ENCODE data around the gene ST8SIA6. TPM values are rescaled to one million over a fixed set of nuclear protein-coding genes. Genes with fewer than 3 reads are reported as not detected.

ST8SIA6 gene
- total RNA-seq, 3 donors from 2014 or later (not counting 1 experiment from before 2014, with no cell fraction given): 12.2 to 19.7 (median 12.5) TPM

- no peak overlapping the region for H3K4me3 Mint-ChIP-seq
- 86% methylated on average over 3 of the region's 3 CpGs for WGBS (ENCODE audit: insufficient coverage)
Measured at GRCh38 chr10:17343118-17343517, 111.3 kb downstream of the ST8SIA6 start.

GRCh38 chr10:17340144-17340829, 114.1 kb downstream of the ST8SIA6 start:
- intact Hi-C loops (cut with micrococcal nuclease): no loop called here

More at GRCh38 chr10:17343118-17343517, 111.3 kb downstream of the ST8SIA6 start:
- Histone ChIP-seq H3K4me3 (ENCODE audit: low read length) (no peak overlapping the region), H3K27me3 (ENCODE audit: control insufficient read depth, insufficient read depth, low read length) (no peaks in the 10 kb centered on the region), H3K4me1 (ENCODE audit: control insufficient read depth, insufficient read depth, low read length) (no peaks in the 10 kb centered on the region), H3K36me3 (ENCODE audit: control insufficient read depth, insufficient read depth, low read length) (no peaks in the 10 kb centered on the region), H3K27ac (ENCODE audit: low read length) (no peak overlapping the region), H3K9me3 (ENCODE audit: control insufficient read depth, insufficient read depth, low read length) (peaks cover 15% of the 10 kb centered on the region)
- Mint-ChIP-seq H3K4me1 (no peaks in the 10 kb centered on the region), H3K9me3 (peaks cover 4 to 5% of the 10 kb centered on the region in 2 donors), H3K27ac (no peak overlapping the region), H3K27me3 (ENCODE audit: low read depth in 2 of 2) (no peaks in the 10 kb centered on the region), H3K36me3 (peaks cover 18% of the 10 kb centered on the region)
- intact Hi-C loops (cut with micrococcal nuclease): no loop called here
- TF ChIP-seq CTCF (IDR thresholded peaks at IDR 0.05): no peak
- no peak for ATAC-seq
- no peak for DNase-seq

GRCh38 chr10:17335065-17335464, 119.3 kb downstream of the ST8SIA6 start:
- H3K4me3 Mint-ChIP-seq: no peak overlapping the region
- peaks cover 2% of the 10 kb centered on the region for H3K9me3 ChIP-seq (ENCODE audit: control insufficient read depth, insufficient read depth, low read length)
- intact Hi-C loops (cut with micrococcal nuclease): no loop called here
- DNase-seq: no peak
- no peaks in the 10 kb centered on the region for H3K36me3 ChIP-seq (ENCODE audit: control insufficient read depth, insufficient read depth, low read length)
- no peak overlapping the region for H3K4me3 ChIP-seq (ENCODE audit: low read length)
- ATAC-seq: no peak
- WGBS (ENCODE audit: insufficient coverage): no CpG with 5 or more reads among the region's 2 CpGs
- no peak for TF ChIP-seq CTCF (IDR thresholded peaks at IDR 0.05)
- H3K27me3 ChIP-seq (ENCODE audit: control insufficient read depth, insufficient read depth, low read length): no peaks in the 10 kb centered on the region
- no peaks in the 10 kb centered on the region for H3K4me1 ChIP-seq (ENCODE audit: control insufficient read depth, insufficient read depth, low read length)
- no peaks in the 10 kb centered on the region for H3K27me3 Mint-ChIP-seq (ENCODE audit: low read depth in 2 of 2)
- no peak overlapping the region for H3K27ac ChIP-seq (ENCODE audit: low read length)
- no peak overlapping the region for H3K27ac Mint-ChIP-seq
- H3K4me1 Mint-ChIP-seq: peaks cover 0 to 4% of the 10 kb centered on the region in 2 donors
- peaks cover under 1 to 2% of the 10 kb centered on the region in 2 donors for H3K9me3 Mint-ChIP-seq
- H3K36me3 Mint-ChIP-seq: peaks cover 4% of the 10 kb centered on the region

More at GRCh38 chr10:17340144-17340829, 114.1 kb downstream of the ST8SIA6 start:
- ATAC-seq (no peak), DNase-seq (no peak)
- Mint-ChIP-seq H3K36me3 (peaks cover 18% of the 10 kb centered on the region), H3K27me3 (ENCODE audit: low read depth in 2 of 2) (no peaks in the 10 kb centered on the region), H3K27ac (no peak overlapping the region), H3K4me1 (no peaks in the 10 kb centered on the region), H3K9me3 (peaks cover 4 to 5% of the 10 kb centered on the region in 2 donors), H3K4me3 (no peak overlapping the region)
- Histone ChIP-seq H3K36me3 (ENCODE audit: control insufficient read depth, insufficient read depth, low read length) (no peaks in the 10 kb centered on the region), H3K27ac (ENCODE audit: low read length) (no peak overlapping the region), H3K4me1 (ENCODE audit: control insufficient read depth, insufficient read depth, low read length) (no peaks in the 10 kb centered on the region), H3K4me3 (ENCODE audit: low read length) (no peak overlapping the region), H3K9me3 (ENCODE audit: control insufficient read depth, insufficient read depth, low read length) (peaks cover 15% of the 10 kb centered on the region), H3K27me3 (ENCODE audit: control insufficient read depth, insufficient read depth, low read length) (no peaks in the 10 kb centered on the region)
- 90% methylated on average over 12 of the region's 13 CpGs for WGBS (ENCODE audit: insufficient coverage)
- TF ChIP-seq CTCF (IDR thresholded peaks at IDR 0.05): no peak

DNA sequence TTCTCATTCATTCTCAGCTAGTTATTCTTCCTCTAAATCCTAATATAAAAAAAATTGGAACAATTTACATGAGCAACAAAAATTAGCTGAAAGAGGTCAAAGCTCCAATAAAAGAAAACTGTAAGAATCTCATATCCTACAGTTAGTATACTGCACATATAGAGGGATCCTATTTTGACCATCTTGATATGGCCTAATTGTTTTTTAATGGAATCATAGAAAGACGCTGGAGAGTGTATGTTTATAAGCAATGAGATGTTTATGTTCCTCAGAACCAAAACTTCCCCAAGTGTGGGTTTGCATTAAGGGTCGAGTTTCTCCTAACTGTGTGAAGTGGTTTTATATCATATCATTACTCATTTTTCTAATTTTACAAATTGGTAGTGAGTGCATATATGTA, 123.9 kb downstream of the ST8SIA6 start:
- H3K4me1 Mint-ChIP-seq: peaks cover 0 to 4% of the 10 kb centered on the region in 2 donors
- WGBS (ENCODE audit: insufficient coverage): no CpG with 5 or more reads among the region's 2 CpGs
- H3K27ac Mint-ChIP-seq: no peak overlapping the region
- no peak for ATAC-seq
- H3K27ac ChIP-seq (ENCODE audit: low read length): no peak overlapping the region
- intact Hi-C loops (cut with micrococcal nuclease): no loop called here
- no peak for TF ChIP-seq CTCF (IDR thresholded peaks at IDR 0.05)
- no peaks in the 10 kb centered on the region for H3K36me3 ChIP-seq (ENCODE audit: control insufficient read depth, insufficient read depth, low read length)
- H3K27me3 Mint-ChIP-seq (ENCODE audit: low read depth in 2 of 2): no peaks in the 10 kb centered on the region
- H3K9me3 ChIP-seq (ENCODE audit: control insufficient read depth, insufficient read depth, low read length): no peaks in the 10 kb centered on the region
- DNase-seq: no peak
- no peaks in the 10 kb centered on the region for H3K4me1 ChIP-seq (ENCODE audit: control insufficient read depth, insufficient read depth, low read length)
- no peaks in the 10 kb centered on the region for H3K27me3 ChIP-seq (ENCODE audit: control insufficient read depth, insufficient read depth, low read length)
- no peaks in the 10 kb centered on the region for H3K36me3 Mint-ChIP-seq
- H3K4me3 ChIP-seq (ENCODE audit: low read length): no peak overlapping the region
- no peak overlapping the region for H3K4me3 Mint-ChIP-seq
- no peaks in the 10 kb centered on the region for H3K9me3 Mint-ChIP-seq

Data from natural killer cell (primary cell).